ENCODE measurements around the gene FHIT. TPM values are rescaled to one million over a fixed set of nuclear protein-coding genes. Genes with fewer than 3 reads are reported as not detected.

Gene FHIT
- total and polyA plus RNA-seq, 2 of the 4 experiments (the other 2 are of a cell fraction), result 0.07 TPM; not detected in 1

DNA sequence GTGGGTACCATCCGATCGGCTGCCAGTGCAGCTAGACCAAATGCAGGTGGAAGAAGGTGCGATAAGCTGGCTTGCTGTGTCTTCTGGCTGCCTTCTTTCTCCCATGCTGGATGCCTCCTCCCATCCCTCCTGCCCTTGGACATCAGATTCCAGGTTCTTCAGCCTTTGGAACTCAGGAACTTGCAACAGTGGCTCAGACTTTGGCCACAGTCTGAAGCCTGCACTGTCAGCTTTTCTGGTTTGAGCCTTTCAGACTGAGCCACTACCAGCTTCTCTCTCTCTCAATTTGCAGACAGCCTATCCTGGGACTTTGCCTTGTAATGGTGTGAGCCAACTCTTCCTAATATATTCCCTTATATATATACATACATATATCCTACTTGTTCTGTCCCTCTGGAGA is 485.5 kb downstream of the FHIT start:
- no peak overlapping the region for H2BK120ac ChIP-seq (ENCODE audit: low read depth, low read length)
- no peak overlapping the region for H3K9ac ChIP-seq (ENCODE audit: low read depth, low read length)
- H3K27ac ChIP-seq (ENCODE audit: insufficient read depth, low read length), result no peak overlapping the region
- H3K18ac ChIP-seq (ENCODE audit: low read depth, low read length), result no peak overlapping the region
- H3K9me3 ChIP-seq (ENCODE audit: control insufficient read depth, insufficient read depth, low read length), result no peaks in the 10 kb centered on the region
- no peak overlapping the region for H2BK15ac ChIP-seq (ENCODE audit: low read depth, low read length)
- no peak overlapping the region for H3K56ac ChIP-seq (ENCODE audit: extremely low read depth, insufficient read depth, low read length)
- dilution Hi-C loops (cut with HindIII; ENCODE audit: low sequenced_read_pairs, unreplicated experiment) (no loop called here), intact Hi-C loops (cut with micrococcal nuclease) (no loop called here), in situ Hi-C loops (cut with MboI; ENCODE audit: low sequenced_read_pairs) (no loop called here)
- no peak overlapping the region for H2AK9ac ChIP-seq (replicated peaks; ENCODE audit: low read depth, low read length, poor library complexity)
- H3K4me2 ChIP-seq (ENCODE audit: low read depth, low read length), result no peak overlapping the region
- H3K79me1 ChIP-seq (ENCODE audit: low read depth in 1 of 2, low read length in 2 of 2), result no peaks in the 10 kb centered on the region
- no peak overlapping the region for H2BK5ac ChIP-seq (ENCODE audit: low read depth, low read length, poor library complexity, severe bottlenecking)
- no peaks in the 10 kb centered on the region for H3K27me3 ChIP-seq (ENCODE audit: control insufficient read depth, insufficient read depth, low read length)
- TF ChIP-seq RCOR1 (IDR thresholded peaks at IDR 0.05; ENCODE audit: insufficient replicate concordance, low read length), result no peak
- TF ChIP-seq, protein P1, sequence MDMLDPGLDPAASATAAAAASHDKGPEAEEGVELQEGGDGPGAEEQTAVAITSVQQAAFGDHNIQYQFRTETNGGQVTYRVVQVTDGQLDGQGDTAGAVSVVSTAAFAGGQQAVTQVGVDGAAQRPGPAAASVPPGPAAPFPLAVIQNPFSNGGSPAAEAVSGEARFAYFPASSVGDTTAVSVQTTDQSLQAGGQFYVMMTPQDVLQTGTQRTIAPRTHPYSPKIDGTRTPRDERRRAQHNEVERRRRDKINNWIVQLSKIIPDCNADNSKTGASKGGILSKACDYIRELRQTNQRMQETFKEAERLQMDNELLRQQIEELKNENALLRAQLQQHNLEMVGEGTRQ (IDR thresholded peaks at IDR 0.05; ENCODE audit: low read depth, low read length), result no peak
- no peak for TF ChIP-seq CEBPB (IDR thresholded peaks at IDR 0.05; ENCODE audit: low read depth, low read length)
- no peak for TF ChIP-seq CHD1 (IDR thresholded peaks at IDR 0.05; ENCODE audit: low read depth, low read length)
- TF ChIP-seq MAFK (IDR thresholded peaks at IDR 0.05; ENCODE audit: low read depth, low read length), result no peak
- no peak for TF ChIP-seq SMC3 (IDR thresholded peaks at IDR 0.05; ENCODE audit: low read depth, low read length)
- TF ChIP-seq RFX5 (IDR thresholded peaks at IDR 0.05; ENCODE audit: low read depth, low read length), result no peak
- no peak for TF ChIP-seq NFE2L2 (IDR thresholded peaks at IDR 0.05; ENCODE audit: low read depth, low read length)
- TF ChIP-seq, protein P2, sequence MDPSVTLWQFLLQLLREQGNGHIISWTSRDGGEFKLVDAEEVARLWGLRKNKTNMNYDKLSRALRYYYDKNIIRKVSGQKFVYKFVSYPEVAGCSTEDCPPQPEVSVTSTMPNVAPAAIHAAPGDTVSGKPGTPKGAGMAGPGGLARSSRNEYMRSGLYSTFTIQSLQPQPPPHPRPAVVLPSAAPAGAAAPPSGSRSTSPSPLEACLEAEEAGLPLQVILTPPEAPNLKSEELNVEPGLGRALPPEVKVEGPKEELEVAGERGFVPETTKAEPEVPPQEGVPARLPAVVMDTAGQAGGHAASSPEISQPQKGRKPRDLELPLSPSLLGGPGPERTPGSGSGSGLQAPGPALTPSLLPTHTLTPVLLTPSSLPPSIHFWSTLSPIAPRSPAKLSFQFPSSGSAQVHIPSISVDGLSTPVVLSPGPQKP (IDR thresholded peaks at IDR 0.05; ENCODE audit: borderline replicate concordance, low read depth, low read length), result no peak
- TF ChIP-seq, protein P3, sequence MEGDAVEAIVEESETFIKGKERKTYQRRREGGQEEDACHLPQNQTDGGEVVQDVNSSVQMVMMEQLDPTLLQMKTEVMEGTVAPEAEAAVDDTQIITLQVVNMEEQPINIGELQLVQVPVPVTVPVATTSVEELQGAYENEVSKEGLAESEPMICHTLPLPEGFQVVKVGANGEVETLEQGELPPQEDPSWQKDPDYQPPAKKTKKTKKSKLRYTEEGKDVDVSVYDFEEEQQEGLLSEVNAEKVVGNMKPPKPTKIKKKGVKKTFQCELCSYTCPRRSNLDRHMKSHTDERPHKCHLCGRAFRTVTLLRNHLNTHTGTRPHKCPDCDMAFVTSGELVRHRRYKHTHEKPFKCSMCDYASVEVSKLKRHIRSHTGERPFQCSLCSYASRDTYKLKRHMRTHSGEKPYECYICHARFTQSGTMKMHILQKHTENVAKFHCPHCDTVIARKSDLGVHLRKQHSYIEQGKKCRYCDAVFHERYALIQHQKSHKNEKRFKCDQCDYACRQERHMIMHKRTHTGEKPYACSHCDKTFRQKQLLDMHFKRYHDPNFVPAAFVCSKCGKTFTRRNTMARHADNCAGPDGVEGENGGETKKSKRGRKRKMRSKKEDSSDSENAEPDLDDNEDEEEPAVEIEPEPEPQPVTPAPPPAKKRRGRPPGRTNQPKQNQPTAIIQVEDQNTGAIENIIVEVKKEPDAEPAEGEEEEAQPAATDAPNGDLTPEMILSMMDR (conservative IDR thresholded peaks at IDR 0.05; ENCODE audit: low read depth, low read length), result no peak
- no peak for TF ChIP-seq MXI1 (IDR thresholded peaks at IDR 0.05; ENCODE audit: borderline replicate concordance, low read depth, low read length)
- TF ChIP-seq MAZ (IDR thresholded peaks at IDR 0.05; ENCODE audit: borderline replicate concordance, low read depth, low read length), result no peak
- no peak for TF ChIP-seq RAD21 (IDR thresholded peaks at IDR 0.05; ENCODE audit: low read length)
- TF ChIP-seq BHLHE40 (IDR thresholded peaks at IDR 0.05; ENCODE audit: low read depth, low read length), result no peak
- no peak for TF ChIP-seq FOS (IDR thresholded peaks at IDR 0.05; ENCODE audit: low read depth, low read length)
- no peak for TF ChIP-seq POLR2A (IDR thresholded peaks at IDR 0.05; ENCODE audit: low read depth, low read length)
- H2BK20ac ChIP-seq (ENCODE audit: low read depth, low read length), result no peak overlapping the region
- no peaks in the 10 kb centered on the region for H4K20me1 ChIP-seq (ENCODE audit: insufficient read depth, low read length)
- H3K4ac ChIP-seq (ENCODE audit: low read depth, low read length), result no peak overlapping the region
- H2AFZ ChIP-seq (replicated peaks; ENCODE audit: low read length, poor library complexity), result no peak overlapping the region
- no TSS peak for BruUV-seq (replicated peaks)
- ChIA-PET CTCF (no interaction called here), POLR2A (ENCODE audit: unreplicated experiment) (no interaction called here)
- no CpG with 5 or more reads among the region's 3 CpGs for WGBS, 2 experiments (ENCODE audit: extremely low coverage in 2 of 2, insufficient read length in 1 of 2)
- no peak overlapping the region for H4K91ac ChIP-seq (ENCODE audit: insufficient read depth, low read depth, low read length)
- H3K14ac ChIP-seq (replicated peaks; ENCODE audit: low read depth, low read length), result no peak overlapping the region
- DNase-seq (no peak), ATAC-seq (ENCODE audit: low read depth) (no peak)
- H3K23ac ChIP-seq (ENCODE audit: low read depth, low read length), result no peak overlapping the region
- H4K8ac ChIP-seq (ENCODE audit: low read depth in 2 of 2, low read length in 2 of 2), result no peak overlapping the region
- no peaks in the 10 kb centered on the region for H3K9me1 ChIP-seq (ENCODE audit: insufficient read depth, low read length)
- H4K5ac ChIP-seq (ENCODE audit: low read depth, low read length), result no peak overlapping the region
- no peaks in the 10 kb centered on the region for H3K4me1 ChIP-seq (ENCODE audit: control insufficient read depth, insufficient read depth, low read length)
- H3K36me3 ChIP-seq (ENCODE audit: control insufficient read depth, insufficient read depth, low read length), result no peaks in the 10 kb centered on the region
- no peak overlapping the region for H2AK5ac ChIP-seq (ENCODE audit: low read depth, low read length)
- no peak overlapping the region for H3K4me3 ChIP-seq (ENCODE audit: insufficient read depth, low read depth, low read length)
